Fibroblast of villous mesenchyme (primary cell): ENCODE data around the gene PLCD4. TPM values are rescaled to one million over a fixed set of nuclear protein-coding genes. Genes with fewer than 3 reads are reported as not detected.

ENCODE experiments used
- DNase-seq: peaks from one replicate; pipeline ENCODE4 v3.0.0-alpha.2; 2010; ENCODE audit warnings: low read depth
- H3K4me3 ChIP-seq: 2 replicates; pipeline ENCODE4 v1.5.1; 2011; ENCODE audit warnings: low read depth, mild to moderate bottlenecking, low read length
- CTCF ChIP-seq: IDR thresholded peaks from 2 replicates; pipeline ENCODE4 v1.5.1; 2012; ENCODE audit warnings: low read depth, mild to moderate bottlenecking, low read length; ENCODE audit not compliant: insufficient read depth
- total RNA-seq: library from RNA; depleted of rRNA; stranded (reverse); fragments of >200 nt; gene quantifications from 2 replicates; pipeline ENCODE4 v1.2.3, GENCODE V29; 2012

PLCD4 gene
- total RNA-seq, 1 donor: 2.2 TPM

- DNase-seq: no peak
- TF ChIP-seq CTCF: no peak
- no peak overlapping the region for H3K4me3 ChIP-seq
Measured at GRCh38 chr2:218645126-218645525, 37.4 kb downstream of the PLCD4 start.

GRCh38 chr2:218648088-218648786 is 40.5 kb downstream of the PLCD4 start:
- peak; percentile 69 for DNase-seq
- TF ChIP-seq CTCF: peak; percentile 87
- no peak overlapping the region for H3K4me3 ChIP-seq

GRCh38 chr2:218648787-218649100 is 41.0 kb downstream of the PLCD4 start:
- no peak for TF ChIP-seq CTCF
- H3K4me3 ChIP-seq: no peak overlapping the region
- no peak for DNase-seq

- no peak for DNase-seq
- TF ChIP-seq CTCF: no peak
- no peak overlapping the region for H3K4me3 ChIP-seq
Measured at GRCh38 chr2:218655751-218656150, 48.1 kb downstream of the PLCD4 start.

GRCh38 chr2:218658671-218659257 is 51.1 kb downstream of the PLCD4 start:
- H3K4me3 ChIP-seq: peak overlapping the region; percentile 82
- peak; percentile 50 for TF ChIP-seq CTCF
- peak; percentile 36 for DNase-seq

- peak; percentile 77 for DNase-seq
- H3K4me3 ChIP-seq: peak within 1 kb of the TSS; percentile 82
- TF ChIP-seq CTCF: no peak
Measured at GRCh38 chr2:218659258-218659987, 51.7 kb downstream of the PLCD4 start, which contains the start of the genes BCS1L and ZNF142. Gene BCS1L, plus strand, starts transcription at chr2:218659683. Its CDS starts 1,305 bp downstream, at chr2:218660988. Gene ZNF142, minus strand, starts transcription at chr2:218659623. Its CDS starts 3,194 bp downstream, at chr2:218656429.
